ENCODE results near the gene ZNF480.
"Not testable (repeated sequence)": the region's sequence is repeated elsewhere in the genome, so short reads cannot be mapped to it uniquely, and the experiment has no call there.

ZNF480 gene

DNA sequence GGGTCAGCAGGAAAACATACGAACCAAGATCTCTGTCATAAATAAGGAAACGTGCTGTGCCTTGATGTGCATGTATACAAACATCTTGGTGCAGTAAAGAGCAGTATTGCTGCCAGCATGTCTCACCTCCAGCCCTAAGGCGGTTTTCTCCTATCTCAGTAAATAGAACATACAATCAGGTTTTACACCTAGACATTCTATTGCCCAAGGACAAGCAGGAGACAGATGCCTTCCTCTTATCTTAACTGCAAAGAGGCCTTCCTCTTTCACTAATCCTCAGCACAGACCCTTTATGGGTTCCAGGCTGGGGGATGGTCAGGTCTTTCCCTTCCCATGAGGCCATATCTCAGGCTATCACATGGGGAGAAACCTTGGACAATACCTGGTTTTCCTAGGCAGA is 42.1 kb downstream of the ZNF480 start:
- not testable (repeated sequence) for DNase-seq (ENCODE audit: low read depth)

DNA sequence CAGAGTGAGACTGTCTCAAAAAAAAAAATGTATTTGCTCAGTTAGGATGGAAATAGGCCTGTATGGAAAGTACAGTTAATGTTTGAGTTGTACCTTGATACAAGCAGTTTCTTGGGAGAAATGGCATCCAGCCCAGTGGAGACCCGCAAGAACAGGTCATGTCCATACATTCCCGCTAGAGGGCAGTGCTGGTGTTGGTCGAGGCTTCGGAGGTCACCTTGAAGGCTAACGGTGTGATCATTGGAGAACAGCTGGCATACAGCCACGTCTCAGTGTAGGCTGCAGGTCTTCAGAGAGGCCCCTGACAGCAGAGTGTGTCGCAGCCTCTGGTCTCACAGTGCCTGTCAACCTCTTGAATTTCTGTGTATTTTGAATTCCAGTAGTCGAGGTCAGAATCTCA is 46.6 kb downstream of the ZNF480 start:
- DNase-seq (ENCODE audit: low read depth), result peak; percentile 11

GRCh38 chr19:52345162-52345561 is 48.2 kb downstream of the ZNF480 start:
- no peak for DNase-seq (ENCODE audit: low read depth)

DNA sequence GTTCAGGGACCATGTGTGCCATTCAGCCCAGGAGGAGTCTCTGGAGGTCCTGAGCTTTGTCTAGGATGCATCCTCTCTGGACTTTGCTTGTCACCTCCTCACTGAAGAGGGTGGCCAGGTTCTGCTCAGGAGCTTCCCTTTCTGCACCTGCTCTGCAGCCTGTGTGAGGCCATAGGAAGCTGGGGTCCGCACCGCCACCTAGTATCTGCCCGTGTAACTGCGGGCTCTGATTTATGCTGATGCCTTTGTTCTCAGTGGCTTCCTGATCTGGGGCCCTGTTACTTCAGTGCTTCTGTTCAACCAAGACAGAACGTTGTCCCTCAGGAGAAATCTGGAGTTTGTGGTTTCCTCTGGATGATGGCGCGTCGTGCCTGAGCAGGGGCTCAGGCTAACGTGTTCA is 54.5 kb downstream of the ZNF480 start:
- no peak for DNase-seq (ENCODE audit: low read depth)

- no peak for DNase-seq (ENCODE audit: low read depth)
These were observed 69.5 kb downstream of the ZNF480 start for GRCh38 chr19:52366414-52366824.

DNA sequence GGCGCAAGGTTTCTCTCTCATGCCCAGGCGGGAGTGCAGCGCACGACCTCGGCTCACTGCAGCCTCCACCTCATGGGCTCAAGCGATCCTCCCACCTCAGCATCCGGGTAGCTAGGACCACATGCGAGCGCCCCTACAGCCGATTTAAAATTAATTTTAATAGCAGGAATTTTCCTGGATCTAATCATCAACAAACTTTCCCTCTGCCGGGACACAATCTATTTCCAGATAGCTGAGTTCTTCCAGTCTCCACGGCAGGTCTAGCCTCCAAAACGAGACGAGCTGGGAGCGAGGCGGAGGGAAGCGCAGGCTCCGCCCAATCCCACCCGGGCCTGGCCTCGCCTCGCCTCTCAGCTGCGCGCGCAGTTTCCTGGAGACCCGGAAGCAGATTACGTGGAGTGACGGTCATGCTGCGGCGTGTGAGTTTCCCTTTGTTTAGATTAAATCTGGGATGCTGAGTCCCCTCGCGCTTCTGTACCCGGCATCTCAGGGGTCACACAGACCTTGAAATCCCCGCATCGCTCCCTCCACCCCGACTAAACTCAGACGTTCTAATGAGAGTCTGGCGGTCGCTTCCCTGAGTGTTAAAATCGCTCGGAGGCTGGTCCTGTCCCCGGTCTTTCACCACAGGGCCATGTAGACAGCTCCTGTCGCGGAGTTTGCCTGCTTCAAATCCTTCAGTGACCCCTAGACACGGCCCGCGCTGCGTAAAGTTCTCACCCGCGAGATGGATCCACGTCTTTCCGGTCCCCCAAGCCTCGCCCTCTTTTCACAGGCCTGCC is 72.8 kb downstream of the ZNF480 start, which contains the start of gene ZNF880:
TSS of gene ZNF880 (plus strand) at position 365 of the 782 bp plus-strand sequence. CDS start at position 408, 43 bp downstream.
- DNase-seq (ENCODE audit: low read depth), result peak; percentile 85

DNA sequence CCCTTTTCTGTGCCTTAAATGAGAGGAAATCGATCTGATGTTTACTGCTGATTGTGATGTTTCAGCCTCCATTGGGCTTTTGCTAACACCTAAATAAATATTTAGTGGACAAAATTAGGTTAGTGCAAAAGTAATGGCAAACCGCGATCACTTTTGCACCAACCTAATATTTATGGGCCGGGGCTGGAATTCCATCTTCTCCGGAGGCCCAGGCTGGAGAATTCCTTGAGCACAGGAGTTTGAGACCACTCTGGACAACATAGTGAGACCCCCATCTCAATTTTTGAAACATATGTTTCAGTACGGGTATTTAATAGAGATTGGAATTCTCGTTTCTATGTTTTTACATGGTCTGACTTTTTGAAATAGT is 73.4 kb downstream of the ZNF480 start:
- DNase-seq (ENCODE audit: low read depth), result no peak
